ENCODE measurements around the gene SLC38A6.

SLC38A6 gene

GRCh38 chr14:60975551-60975950, 5.5 kb upstream of the SLC38A6 start:
- peaks cover 16% of the 10 kb centered on the region for H3K79me2 ChIP-seq (ENCODE audit: low read length)
- peaks cover 10% of the 10 kb centered on the region for H3K4me1 ChIP-seq (ENCODE audit: low read length)
- no peaks in the 10 kb centered on the region for H3K27me3 ChIP-seq (ENCODE audit: low read depth, low read length)
- H2AFZ ChIP-seq (ENCODE audit: low read depth, low read length), result no peak overlapping the region
- H3K4me3 ChIP-seq (ENCODE audit: low read length), result no peak overlapping the region
- H3K27ac ChIP-seq (ENCODE audit: low read length), result no peak overlapping the region
- H4K20me1 ChIP-seq (ENCODE audit: insufficient read depth, low read length), result no peaks in the 10 kb centered on the region
- H3K36me3 ChIP-seq (replicated peaks; ENCODE audit: low read depth, low read length), result peaks cover 31% of the 10 kb centered on the region
- TF ChIP-seq EZH2phosphoT487 (IDR thresholded peaks at IDR 0.05; ENCODE audit: low read depth) (no peak), CTCF (IDR thresholded peaks at IDR 0.05; ENCODE audit: low read depth, low read length) (no peak)
- no peaks in the 10 kb centered on the region for H3K9me3 ChIP-seq (ENCODE audit: insufficient read depth, low read length)
- H3K9ac ChIP-seq (ENCODE audit: low read length), result no peak overlapping the region
- H3K4me2 ChIP-seq (ENCODE audit: low read length), result no peak overlapping the region

GRCh38 chr14:60977847-60978246, 3.2 kb upstream of the SLC38A6 start:
- H3K4me2 ChIP-seq (ENCODE audit: low read length), result no peak overlapping the region
- no peaks in the 10 kb centered on the region for H3K27me3 ChIP-seq (ENCODE audit: low read depth, low read length)
- TF ChIP-seq EZH2phosphoT487 (IDR thresholded peaks at IDR 0.05; ENCODE audit: low read depth) (no peak), CTCF (IDR thresholded peaks at IDR 0.05; ENCODE audit: low read depth, low read length) (no peak)
- no peaks in the 10 kb centered on the region for H3K9me3 ChIP-seq (ENCODE audit: insufficient read depth, low read length)
- H3K27ac ChIP-seq (ENCODE audit: low read length), result no peak overlapping the region
- H2AFZ ChIP-seq (ENCODE audit: low read depth, low read length), result no peak overlapping the region
- H3K4me1 ChIP-seq (ENCODE audit: low read length), result peaks cover 18% of the 10 kb centered on the region
- no peak overlapping the region for H3K4me3 ChIP-seq (ENCODE audit: low read length)
- H4K20me1 ChIP-seq (ENCODE audit: insufficient read depth, low read length), result no peaks in the 10 kb centered on the region
- no peak overlapping the region for H3K9ac ChIP-seq (ENCODE audit: low read length)
- peaks cover 28% of the 10 kb centered on the region for H3K79me2 ChIP-seq (ENCODE audit: low read length)
- peaks cover 31% of the 10 kb centered on the region for H3K36me3 ChIP-seq (replicated peaks; ENCODE audit: low read depth, low read length)

GRCh38 chr14:60981633-60982455, 799 bp downstream of the SLC38A6 start:
- no peaks in the 10 kb centered on the region for H4K20me1 ChIP-seq (ENCODE audit: insufficient read depth, low read length)
- H3K4me2 ChIP-seq (ENCODE audit: low read length), result peak overlapping the region; percentile 88
- H3K9ac ChIP-seq (ENCODE audit: low read length), result peak overlapping the region; percentile 89
- no peaks in the 10 kb centered on the region for H3K27me3 ChIP-seq (ENCODE audit: low read depth, low read length)
- peaks cover 30% of the 10 kb centered on the region for H3K4me1 ChIP-seq (ENCODE audit: low read length)
- H3K79me2 ChIP-seq (ENCODE audit: low read length), result peaks cover 28% of the 10 kb centered on the region
- H3K9me3 ChIP-seq (ENCODE audit: insufficient read depth, low read length), result no peaks in the 10 kb centered on the region
- peak overlapping the region; percentile 46; the same call in 1 of the 2 replicates for H3K27ac ChIP-seq (ENCODE audit: low read length)
- TF ChIP-seq EZH2phosphoT487 (IDR thresholded peaks at IDR 0.05; ENCODE audit: low read depth), result no peak
- TF ChIP-seq CTCF (IDR thresholded peaks at IDR 0.05; ENCODE audit: low read depth, low read length), result no peak
- peaks cover 25% of the 10 kb centered on the region for H3K36me3 ChIP-seq (replicated peaks; ENCODE audit: low read depth, low read length)
- peak overlapping the region; percentile 97 for H2AFZ ChIP-seq (ENCODE audit: low read depth, low read length)
- H3K4me3 ChIP-seq (ENCODE audit: low read length), result peak overlapping the region; percentile 100

GRCh38 chr14:60984196-60984595, 3.2 kb downstream of the SLC38A6 start:
- TF ChIP-seq CTCF (IDR thresholded peaks at IDR 0.05; ENCODE audit: low read depth, low read length), result no peak
- no peak for TF ChIP-seq EZH2phosphoT487 (IDR thresholded peaks at IDR 0.05; ENCODE audit: low read depth)
- H3K9me3 ChIP-seq (ENCODE audit: insufficient read depth, low read length), result no peaks in the 10 kb centered on the region
- H3K9ac ChIP-seq (ENCODE audit: low read length), result no peak overlapping the region
- H3K36me3 ChIP-seq (replicated peaks; ENCODE audit: low read depth, low read length), result peaks cover 22% of the 10 kb centered on the region
- no peaks in the 10 kb centered on the region for H4K20me1 ChIP-seq (ENCODE audit: insufficient read depth, low read length)
- no peak overlapping the region for H3K4me2 ChIP-seq (ENCODE audit: low read length)
- H3K4me3 ChIP-seq (ENCODE audit: low read length), result no peak overlapping the region
- H3K4me1 ChIP-seq (ENCODE audit: low read length), result peaks cover 30% of the 10 kb centered on the region
- H3K79me2 ChIP-seq (ENCODE audit: low read length), result peaks cover 26% of the 10 kb centered on the region
- no peak overlapping the region for H2AFZ ChIP-seq (ENCODE audit: low read depth, low read length)
- H3K27me3 ChIP-seq (ENCODE audit: low read depth, low read length), result no peaks in the 10 kb centered on the region
- H3K27ac ChIP-seq (ENCODE audit: low read length), result no peak overlapping the region
